ENCODE results near the gene TSPAN4. TPM values are rescaled to one million over a fixed set of nuclear protein-coding genes. Genes with fewer than 3 reads are reported as not detected.
A peak's percentile ranks its signal among the peaks of the same experiment; 100 is the strongest.

Gene TSPAN4
- total RNA-seq, 6 donors from 2014 or later = 91.3 to 181 (median 169) TPM

- 33 to 50% methylated on average over 5 of the region's 5 CpGs for WGBS, 2 donors
- Histone ChIP-seq H3K27ac (peak within 1 kb of the TSS; percentile 77 to 92 (median 84)), H3K9me3 (no peaks in the 10 kb centered on the region), H3K4me1 (peaks cover 75 to 92% (median 77%) of the 10 kb centered on the region in 4 donors), H3K4me3 (peak within 1 kb of the TSS; percentile 22 to 61 (median 57)), H3K36me3 (peaks cover 19 to 28% (median 25%) of the 10 kb centered on the region in 4 donors), H3K27me3 (peaks cover 0 to 4% (median 0%) of the 10 kb centered on the region in 4 donors)
- ATAC-seq (ENCODE audit: low FRiP score in 2 of 2) (peak in 1 of 2 donors; percentile 0), DNase-seq (no peak)
- TF ChIP-seq, protein P1, sequence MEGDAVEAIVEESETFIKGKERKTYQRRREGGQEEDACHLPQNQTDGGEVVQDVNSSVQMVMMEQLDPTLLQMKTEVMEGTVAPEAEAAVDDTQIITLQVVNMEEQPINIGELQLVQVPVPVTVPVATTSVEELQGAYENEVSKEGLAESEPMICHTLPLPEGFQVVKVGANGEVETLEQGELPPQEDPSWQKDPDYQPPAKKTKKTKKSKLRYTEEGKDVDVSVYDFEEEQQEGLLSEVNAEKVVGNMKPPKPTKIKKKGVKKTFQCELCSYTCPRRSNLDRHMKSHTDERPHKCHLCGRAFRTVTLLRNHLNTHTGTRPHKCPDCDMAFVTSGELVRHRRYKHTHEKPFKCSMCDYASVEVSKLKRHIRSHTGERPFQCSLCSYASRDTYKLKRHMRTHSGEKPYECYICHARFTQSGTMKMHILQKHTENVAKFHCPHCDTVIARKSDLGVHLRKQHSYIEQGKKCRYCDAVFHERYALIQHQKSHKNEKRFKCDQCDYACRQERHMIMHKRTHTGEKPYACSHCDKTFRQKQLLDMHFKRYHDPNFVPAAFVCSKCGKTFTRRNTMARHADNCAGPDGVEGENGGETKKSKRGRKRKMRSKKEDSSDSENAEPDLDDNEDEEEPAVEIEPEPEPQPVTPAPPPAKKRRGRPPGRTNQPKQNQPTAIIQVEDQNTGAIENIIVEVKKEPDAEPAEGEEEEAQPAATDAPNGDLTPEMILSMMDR (IDR thresholded peaks at IDR 0.05) = no peak
- TF ChIP-seq EP300 (IDR thresholded peaks at IDR 0.05) = no peak
- no peak for TF ChIP-seq POLR2AphosphoS5 (IDR thresholded peaks at IDR 0.05)
- no peak for TF ChIP-seq POLR2A (IDR thresholded peaks at IDR 0.05)
Measured at GRCh38 chr11:827897-828192, 14.8 kb upstream of the TSPAN4 start, which contains the start of gene CRACR2B. TSS of gene CRACR2B (plus strand) at chr11:827919. CDS start at chr11:828608, 689 bp downstream.

DNA sequence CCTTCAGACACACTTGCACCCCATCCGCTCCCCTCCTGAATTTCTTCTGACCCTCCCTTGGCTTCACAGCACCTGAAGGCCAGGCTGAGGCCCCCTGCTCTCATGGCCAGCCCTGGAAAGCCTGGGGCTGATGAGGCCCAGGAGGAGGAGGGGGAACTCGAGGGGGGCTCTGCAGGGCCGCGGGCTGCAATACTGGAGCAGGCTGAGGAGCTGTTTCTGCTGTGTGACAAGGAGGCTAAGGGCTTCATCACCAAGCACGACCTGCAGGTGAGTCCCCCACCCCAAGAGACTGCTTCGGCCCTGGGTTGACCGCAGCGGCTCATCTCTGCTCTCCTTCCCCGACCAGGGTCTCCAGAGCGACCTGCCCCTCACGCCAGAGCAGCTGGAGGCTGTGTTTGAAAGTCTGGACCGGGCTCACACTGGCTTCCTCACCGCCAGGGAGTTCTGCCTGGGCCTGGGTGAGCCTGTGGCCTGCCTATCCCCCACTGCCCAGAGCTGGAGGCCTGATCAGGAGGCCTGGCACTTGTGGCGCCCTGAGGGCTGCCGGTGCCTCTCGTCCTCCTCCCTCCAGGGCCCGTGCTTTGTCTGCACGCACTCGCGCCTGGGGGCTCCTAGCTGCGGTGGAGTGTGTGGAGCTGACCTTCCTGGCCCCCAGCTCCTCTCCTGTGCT, 14.0 kb upstream of the TSPAN4 start:
- Histone ChIP-seq H3K9me3 (no peaks in the 10 kb centered on the region), H3K36me3 (peaks cover 14 to 20% (median 19%) of the 10 kb centered on the region in 4 donors), H3K4me3 (peak overlapping the region in 2 of 4 donors; percentile 45 to 46), H3K27me3 (peaks cover 0 to 4% (median 0%) of the 10 kb centered on the region in 4 donors), H3K4me1 (peaks cover 78 to 90% (median 80%) of the 10 kb centered on the region in 4 donors), H3K27ac (peak overlapping the region; percentile 48 to 92 (median 84))
- no peak for TF ChIP-seq POLR2AphosphoS5 (IDR thresholded peaks at IDR 0.05)
- TF ChIP-seq POLR2A (IDR thresholded peaks at IDR 0.05) = no peak
- TF ChIP-seq, protein P1 (IDR thresholded peaks at IDR 0.05) = no peak
- TF ChIP-seq EP300 (IDR thresholded peaks at IDR 0.05) = no peak
- DNase-seq (peak in 1 of 2 donors; percentile 75), ATAC-seq (ENCODE audit: low FRiP score in 2 of 2) (no peak)
- 54 to 79% methylated on average over 9 to 21 of the region's 21 CpGs for WGBS, 2 donors

DNA sequence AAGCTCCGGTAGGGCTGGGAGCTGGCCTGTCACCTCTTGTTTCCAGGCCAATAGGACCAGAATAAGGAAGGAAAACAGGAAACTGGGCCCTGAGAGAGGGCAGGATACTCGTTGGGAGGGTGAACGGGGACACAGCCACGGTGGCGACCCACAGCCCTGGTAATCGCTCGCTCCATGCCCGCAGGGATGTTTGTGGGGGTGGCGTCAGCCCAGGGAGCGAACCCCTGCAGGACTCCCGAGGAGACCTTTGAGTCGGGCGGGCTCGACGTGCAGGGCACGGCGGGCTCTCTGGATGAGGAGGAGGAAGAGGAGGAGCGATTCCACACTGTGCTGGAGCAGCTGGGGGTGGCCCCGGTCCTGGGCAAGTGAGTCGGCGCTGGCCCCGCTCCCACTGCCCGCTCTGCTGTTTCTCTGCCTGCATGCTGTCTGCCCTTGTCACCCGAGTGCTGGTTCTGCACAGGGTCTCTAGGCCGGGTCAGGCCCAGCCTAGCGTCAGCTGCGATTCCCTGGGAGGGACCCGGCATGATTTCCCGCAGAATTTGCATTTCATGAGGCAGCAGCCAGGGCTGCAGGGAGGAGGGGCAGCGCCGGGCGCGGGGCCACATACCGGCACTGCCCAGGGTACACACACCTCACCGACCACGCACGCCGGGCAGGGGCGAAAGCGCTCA, 13.3 kb upstream of the TSPAN4 start:
- Histone ChIP-seq H3K4me3 (peak overlapping the region in 3 of 4 donors; percentile 39 to 46 (median 45)), H3K27ac (peak overlapping the region; percentile 48 to 92 (median 84)), H3K36me3 (peaks cover 7 to 13% (median 12%) of the 10 kb centered on the region in 4 donors), H3K27me3 (peaks cover 0 to 4% (median 0%) of the 10 kb centered on the region in 4 donors), H3K4me1 (peaks cover 84 to 96% (median 87%) of the 10 kb centered on the region in 4 donors), H3K9me3 (no peaks in the 10 kb centered on the region)
- 0 to 11% methylated on average over 2 to 37 of the region's 40 CpGs for WGBS, 2 donors
- ATAC-seq (ENCODE audit: low FRiP score in 2 of 2) (peak; percentile 9 to 23), DNase-seq (peak in 1 of 2 donors; percentile 89)
- TF ChIP-seq, protein P1 (IDR thresholded peaks at IDR 0.05) = no peak
- peak in 1 of 4 donors; percentile 41 for TF ChIP-seq POLR2A (IDR thresholded peaks at IDR 0.05)

DNA sequence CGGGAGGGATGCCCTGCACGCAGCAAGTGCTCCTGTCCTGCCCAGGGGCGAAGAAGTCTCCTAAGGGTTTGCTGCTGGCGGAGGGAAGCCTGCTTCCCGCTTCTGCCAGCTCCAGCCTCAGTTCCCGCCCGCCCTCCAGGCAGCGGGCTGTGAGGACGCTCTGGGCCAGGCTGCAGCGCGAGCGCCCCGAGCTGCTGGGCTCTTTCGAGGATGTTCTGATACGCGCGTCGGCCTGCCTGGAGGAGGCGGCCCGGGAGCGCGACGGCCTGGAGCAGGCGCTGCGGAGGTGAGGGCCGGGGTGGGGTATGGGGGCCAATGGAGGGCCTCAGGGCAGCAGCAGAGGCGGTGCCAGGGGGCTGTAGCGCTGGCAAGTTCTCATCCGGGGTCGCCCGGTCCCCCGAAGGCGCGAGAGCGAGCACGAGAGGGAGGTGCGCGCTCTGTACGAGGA, 12.8 kb upstream of the TSPAN4 start:
- Histone ChIP-seq H3K4me1 (peaks cover 88 to 96% (median 91%) of the 10 kb centered on the region in 4 donors), H3K4me3 (peak overlapping the region in 3 of 4 donors; percentile 39 to 46 (median 45)), H3K9me3 (no peaks in the 10 kb centered on the region), H3K27ac (peak overlapping the region; percentile 48 to 92 (median 84)), H3K27me3 (peaks cover 0 to 4% (median 0%) of the 10 kb centered on the region in 4 donors), H3K36me3 (peaks cover 2 to 7% (median 6%) of the 10 kb centered on the region in 4 donors)
- DNase-seq = no peak
- TF ChIP-seq EP300 (IDR thresholded peaks at IDR 0.05) = no peak
- TF ChIP-seq POLR2A (IDR thresholded peaks at IDR 0.05) = peak in 1 of 4 donors; percentile 59
- TF ChIP-seq POLR2AphosphoS5 (IDR thresholded peaks at IDR 0.05) = no peak
- TF ChIP-seq, protein P1 (IDR thresholded peaks at IDR 0.05) = no peak
- peak in 1 of 2 donors; percentile 0 for ATAC-seq (ENCODE audit: low FRiP score in 2 of 2)
- WGBS, 2 donors = 2 to 10% methylated on average over 2 to 18 of the region's 39 CpGs
